HEK293 (cell line): ENCODE results near the gene TGIF1.

Source experiments
- BCL6B ChIP-seq: fragments of 450-650 bp; formaldehyde crosslinking; IDR thresholded peaks from 2 replicates; pipeline ENCODE4 v1.5.1; 2017; ENCODE audit warnings: missing biosample characterization, missing genetic modification characterization
- CTCF ChIP-seq: fragments of 450-650 bp; formaldehyde crosslinking; IDR thresholded peaks from 2 replicates; pipeline ENCODE4 v1.5.1; 2016; ENCODE audit warnings: missing biosample characterization, missing genetic modification characterization
- KLF16 ChIP-seq: fragments of 450-650 bp; formaldehyde crosslinking; IDR thresholded peaks from 2 replicates; pipeline ENCODE4 v1.5.1; 2017; ENCODE audit warnings: missing biosample characterization, missing genetic modification characterization
- KLF8 ChIP-seq: fragments of 450-650 bp; formaldehyde crosslinking; IDR thresholded peaks from 2 replicates; pipeline ENCODE4 v1.5.1; 2016; ENCODE audit warnings: missing biosample characterization, missing genetic modification characterization
- MEIS1 ChIP-seq: sonication (generic); formaldehyde crosslinking; IDR thresholded peaks from 2 replicates; pipeline ENCODE4 v1.8.1; 2022; ENCODE audit warnings: missing genetic modification reagents, mild to moderate bottlenecking, borderline replicate concordance
- ZBTB1 ChIP-seq: fragments of 450-650 bp; formaldehyde crosslinking; IDR thresholded peaks from 2 replicates; pipeline ENCODE4 v1.5.1; 2016; ENCODE audit warnings: missing biosample characterization, missing genetic modification characterization
- ZBTB21 ChIP-seq: fragments of 450-650 bp; formaldehyde crosslinking; IDR thresholded peaks from 2 replicates; pipeline ENCODE4 v1.5.1; 2017; ENCODE audit warnings: missing biosample characterization, missing genetic modification characterization
- ZNF311 ChIP-seq: fragments of 450-650 bp; formaldehyde crosslinking; IDR thresholded peaks from 2 replicates; pipeline ENCODE4 v1.5.1; 2017; ENCODE audit warnings: missing biosample characterization, missing genetic modification characterization, borderline replicate concordance
- ZNF560 ChIP-seq: fragments of 450-650 bp; formaldehyde crosslinking; IDR thresholded peaks from 2 replicates; pipeline ENCODE4 v1.5.1; 2017; ENCODE audit warnings: missing biosample characterization, missing genetic modification characterization, borderline replicate concordance
- ZNF626 ChIP-seq: fragments of 450-650 bp; sonication (Bioruptor Pico); formaldehyde crosslinking; IDR thresholded peaks from 2 replicates; pipeline ENCODE4 v1.5.1; 2018; ENCODE audit warnings: missing biosample characterization, missing genetic modification characterization, inconsistent platforms

DNA sequence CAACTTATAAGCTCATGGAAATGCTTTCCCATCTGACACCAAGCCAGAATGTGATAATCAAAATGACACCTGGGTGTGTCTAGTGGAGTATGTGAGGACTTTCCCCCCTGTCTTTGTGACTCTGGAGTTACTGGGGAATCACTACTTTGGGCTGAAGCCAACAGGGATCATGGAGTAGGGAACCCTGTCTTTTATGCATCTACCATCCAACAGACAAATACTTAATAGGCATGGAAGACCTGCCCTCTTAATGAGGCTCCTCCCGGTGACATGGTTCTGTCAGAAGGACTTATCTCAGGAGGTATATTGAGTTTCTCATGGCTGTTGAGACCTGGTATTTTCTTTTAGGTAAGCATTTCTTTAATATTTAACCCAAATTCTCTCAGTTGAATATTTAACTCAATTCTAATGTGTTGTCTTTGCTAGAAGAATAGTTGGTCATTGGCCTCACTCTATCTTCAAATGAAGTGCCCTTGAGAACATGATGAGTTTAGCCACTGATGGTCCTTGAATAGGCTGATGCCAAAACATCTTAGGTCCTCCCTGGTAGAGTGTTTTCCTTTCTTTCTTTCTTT lies 42.1 kb downstream of the TGIF1 start:
- TF ChIP-seq MEIS1 (CRISPR knock-in tag), result no peak
- TF ChIP-seq KLF16 (tag by site-specific recombination), result no peak
- no peak for TF ChIP-seq CTCF (tag by site-specific recombination)
- TF ChIP-seq ZBTB1 (tag by site-specific recombination), result no peak
- no peak for TF ChIP-seq BCL6B
- TF ChIP-seq KLF8 (tag by site-specific recombination), result no peak
- no peak for TF ChIP-seq ZNF626 (tag by site-specific recombination)
- TF ChIP-seq ZBTB21 (tag by site-specific recombination), result no peak
- TF ChIP-seq ZNF560 (tag by site-specific recombination), result no peak
- no peak for TF ChIP-seq ZNF311 (tag by site-specific recombination)
